Ramos (cell line): Measurements from ENCODE around the gene TLCD2.
"Not testable (repeated sequence)": the region's sequence is repeated elsewhere in the genome, so short reads cannot be mapped to it uniquely, and the experiment has no call there.

Experiments
- in situ Hi-C: fragments of 300-500 bp; cut with MboI; formaldehyde crosslinking; loops from one replicate; pipeline ENCODE4 v1.14.3; 2022; ENCODE audit warnings: low sequenced_read_pairs; ENCODE audit not compliant: unreplicated experiment

Gene TLCD2

GRCh38 chr17:1703063-1703462 is 7.1 kb downstream of the TLCD2 start:
- in situ Hi-C loops = loop anchor here (25.0 kb wide), 1 partner anchor 334 kb away; the partner anchor contains the start of genes DPH1, OVCA2 and RTN4RL1

DNA sequence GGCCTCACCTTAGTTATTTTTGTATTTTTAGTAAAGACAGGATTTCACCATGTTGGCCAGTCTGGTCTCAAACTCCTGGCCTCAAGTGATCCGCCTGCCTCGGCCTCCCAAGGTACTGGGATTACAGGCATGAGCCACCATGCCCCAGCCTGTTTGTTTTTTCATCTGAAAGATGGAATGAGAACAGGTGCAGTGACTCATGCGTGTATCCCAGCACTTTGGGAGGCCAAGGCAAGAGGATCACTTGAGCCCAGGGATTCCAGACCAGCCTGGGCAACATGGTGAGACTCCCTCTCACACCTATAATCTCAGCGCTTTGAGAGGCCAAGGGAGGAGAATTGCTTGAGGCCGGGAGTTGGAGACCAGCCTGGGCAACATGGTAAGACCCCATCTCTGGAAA is 10.3 kb downstream of the TLCD2 start:
- in situ Hi-C loops = loop anchor here (25.0 kb wide), 1 partner anchor 337 kb away; the partner anchor contains the start of genes DPH1, OVCA2 and RTN4RL1

- in situ Hi-C loops = no loop called here
Observed at GRCh38 chr17:1697681-1698080, 12.5 kb downstream of the TLCD2 start.

- in situ Hi-C loops = no loop called here
Observed at GRCh38 chr17:1695365-1695764, 14.8 kb downstream of the TLCD2 start.

DNA sequence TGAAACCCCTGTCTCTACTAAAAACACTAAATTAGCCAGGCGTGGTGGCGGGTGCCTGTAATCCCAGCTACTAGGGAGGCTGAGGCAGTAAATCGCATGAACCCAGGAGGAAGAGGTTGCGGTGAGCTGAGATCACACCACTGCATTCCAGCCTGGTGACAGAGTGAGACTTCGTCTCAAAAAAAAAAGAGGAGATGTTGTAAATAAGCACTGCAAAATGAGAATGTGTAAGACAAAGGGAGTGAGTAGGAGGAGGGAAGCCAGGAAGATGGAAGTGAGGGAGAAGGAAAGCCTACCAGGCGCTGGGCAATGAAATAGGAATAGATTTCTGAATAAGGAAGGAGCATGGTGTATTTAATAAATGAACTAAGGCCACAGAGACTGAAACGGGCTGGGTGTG is 16.8 kb downstream of the TLCD2 start:
- in situ Hi-C loops = no loop called here

GRCh38 chr17:1690544-1691221 is 19.5 kb downstream of the TLCD2 start:
- in situ Hi-C loops = no loop called here

GRCh38 chr17:1688405-1688804 is 21.8 kb downstream of the TLCD2 start:
- in situ Hi-C loops = not testable (repeated sequence)

- in situ Hi-C loops = no loop called here
Observed at GRCh38 chr17:1686086-1686485, 24.1 kb downstream of the TLCD2 start.

GRCh38 chr17:1684378-1685189 is 25.6 kb downstream of the TLCD2 start, which contains the start of gene PRPF8:
PRPF8 (minus strand) TSS chr17:1684867; CDS start chr17:1684571, 296 bp downstream.
- in situ Hi-C loops = no loop called here

- in situ Hi-C loops = no loop called here
Observed at GRCh38 chr17:1683459-1683858, 26.7 kb downstream of the TLCD2 start.

DNA sequence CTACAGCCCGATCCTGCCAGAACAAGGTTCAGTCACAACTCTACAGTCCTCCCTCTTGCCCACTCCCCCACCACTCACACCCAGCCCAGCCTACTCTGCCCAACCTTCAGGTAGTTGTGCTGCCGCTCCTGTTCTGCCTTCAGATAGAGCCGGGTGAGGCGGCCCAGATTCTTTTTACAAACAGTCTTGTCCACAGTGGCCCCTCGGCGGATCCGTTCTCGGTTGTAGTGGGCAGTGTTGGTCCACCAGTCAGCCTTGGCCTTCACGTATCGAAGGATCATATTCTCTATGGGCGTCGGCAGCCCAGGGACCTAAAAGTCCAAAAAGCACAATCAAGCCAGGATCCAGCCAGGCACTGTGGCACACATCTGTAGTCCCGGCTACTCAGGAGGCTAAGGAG is 33.8 kb downstream of the TLCD2 start:
- in situ Hi-C loops = no loop called here

- in situ Hi-C loops = no loop called here
Observed at GRCh38 chr17:1673041-1673785, 37.0 kb downstream of the TLCD2 start.

- in situ Hi-C loops = not testable (repeated sequence)
Observed at GRCh38 chr17:1663934-1664333, 46.2 kb downstream of the TLCD2 start.

GRCh38 chr17:1661045-1661444 is 49.1 kb downstream of the TLCD2 start:
- in situ Hi-C loops = no loop called here

DNA sequence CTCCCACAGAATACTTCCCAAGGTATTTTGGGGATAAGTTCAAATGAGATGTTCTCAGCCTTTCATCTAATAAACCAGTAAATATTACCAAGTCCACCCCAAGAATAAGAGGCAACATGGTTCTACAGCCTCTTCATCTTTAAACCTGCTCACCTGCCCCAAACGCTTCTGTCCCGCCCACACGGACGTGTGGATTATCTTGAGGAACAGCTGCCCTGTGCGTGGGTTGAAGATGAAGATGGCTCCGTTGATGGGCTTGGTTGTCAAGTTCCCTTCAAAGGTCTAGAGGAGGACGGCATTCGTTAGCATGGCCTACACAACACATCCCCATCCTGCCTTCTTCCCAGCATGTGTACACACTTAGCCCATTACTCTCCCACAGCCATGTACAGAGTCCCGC is 52.1 kb downstream of the TLCD2 start:
- in situ Hi-C loops = no loop called here

DNA sequence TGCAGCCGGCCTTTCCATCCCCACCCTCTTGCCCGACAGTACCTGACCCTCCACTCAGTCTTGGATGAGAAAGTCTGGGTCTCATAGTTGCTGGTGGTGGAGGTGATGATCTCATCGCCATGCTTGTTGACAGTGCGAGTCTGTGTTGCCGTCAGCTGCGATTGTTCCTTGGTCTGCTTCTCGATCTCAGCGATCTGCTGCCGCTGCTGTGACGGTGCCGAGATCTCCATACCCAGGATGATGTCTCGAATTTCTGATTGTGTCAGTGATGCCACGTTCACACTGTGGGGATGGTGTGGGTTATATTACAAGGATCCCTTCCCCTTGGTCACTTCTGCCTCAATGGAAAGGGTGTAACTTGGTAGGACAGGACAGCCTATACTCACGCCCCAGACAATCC is 56.4 kb downstream of the TLCD2 start:
- in situ Hi-C loops = no loop called here

DNA sequence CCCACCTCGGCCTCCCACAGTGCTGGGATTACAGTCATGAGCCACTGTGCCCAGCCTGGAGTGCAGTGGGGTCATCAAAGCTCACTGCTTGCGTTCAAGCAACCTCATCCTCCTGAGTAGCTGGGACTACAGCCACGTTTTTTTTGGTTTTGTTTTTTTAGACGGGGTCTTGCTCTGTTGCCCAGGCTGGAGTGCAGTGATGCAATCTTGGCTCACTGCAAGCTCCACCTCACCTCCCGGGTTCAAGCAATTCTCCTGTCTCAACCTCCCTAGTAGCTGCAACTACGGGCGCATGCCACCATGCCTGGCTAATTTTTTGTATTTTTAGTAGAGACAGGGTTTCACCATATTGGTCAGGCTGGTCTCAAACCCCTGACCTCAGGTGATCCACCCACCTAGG is 57.4 kb downstream of the TLCD2 start:
- in situ Hi-C loops = not testable (repeated sequence)
